ENCODE data around the gene SYT1.
"Not testable (repeated sequence)": the region's sequence is repeated elsewhere in the genome, so short reads cannot be mapped to it uniquely, and the experiment has no call there.

SYT1 gene

DNA sequence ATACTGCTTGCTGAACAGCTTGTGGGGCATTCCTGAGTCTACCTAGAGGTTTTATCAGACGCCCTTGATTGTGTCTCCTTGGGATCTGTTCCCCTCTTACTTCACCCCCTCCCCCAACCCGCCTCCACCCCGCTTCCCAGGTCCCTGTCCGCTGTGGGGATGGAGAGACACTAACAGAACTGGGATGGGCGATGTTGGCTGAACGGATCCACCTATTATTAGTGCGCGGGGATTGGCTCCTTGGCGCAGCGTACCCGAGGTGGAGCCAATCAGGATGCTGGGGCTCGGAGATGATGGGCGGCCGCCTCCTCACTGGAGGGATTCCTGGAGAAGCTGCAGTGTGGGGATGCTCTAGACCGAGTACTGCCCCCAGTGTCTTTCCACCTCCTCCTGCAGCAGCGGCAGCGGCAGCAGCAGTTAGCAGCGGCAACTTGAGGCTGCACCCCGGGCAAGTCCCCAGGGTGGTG lies at the start of gene SYT1:
Gene SYT1 (plus strand): TSS at position 372 of the 467 bp plus-strand sequence.
- peak; percentile 82 for DNase-seq

DNA sequence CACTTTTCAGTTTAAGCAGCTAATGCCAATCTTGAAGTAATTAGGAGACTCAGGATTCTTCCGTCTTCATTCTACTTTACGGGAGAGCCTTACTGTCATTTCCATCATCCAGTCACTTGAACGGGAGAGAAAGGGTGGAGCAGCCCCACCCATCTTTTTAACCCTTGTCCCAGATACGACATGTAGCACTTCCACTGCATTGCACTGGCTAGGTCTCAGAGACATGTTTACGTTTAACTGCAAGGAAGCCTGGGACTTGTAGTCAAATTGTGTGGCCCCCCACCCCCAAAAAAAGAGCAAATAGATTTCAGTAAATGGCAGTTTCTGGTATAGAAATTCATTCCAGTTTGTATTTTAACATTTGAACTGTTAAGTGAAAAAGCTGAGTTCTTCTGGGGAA lies 46.1 kb upstream of the SYT1 start:
- DNase-seq, result no peak

DNA sequence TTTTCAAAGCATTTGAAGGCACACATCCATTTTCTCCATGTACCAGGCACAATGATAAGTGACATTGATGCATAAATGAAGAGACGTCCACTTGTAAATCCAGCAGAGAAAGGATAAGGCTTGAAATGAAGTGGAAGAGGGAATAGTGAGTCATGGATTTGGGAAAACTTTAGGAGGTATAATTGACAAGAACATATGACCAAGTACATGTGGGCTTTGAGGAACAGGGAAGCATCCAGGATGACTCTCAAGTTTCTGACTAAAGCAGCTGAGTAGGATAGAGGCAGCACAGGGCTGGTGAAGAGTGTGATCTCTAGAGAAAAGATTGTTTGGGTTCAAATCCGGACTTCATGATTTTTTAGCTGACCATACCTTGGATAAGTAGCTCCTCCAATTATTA lies 43.6 kb upstream of the SYT1 start:
- no peak for DNase-seq

DNA sequence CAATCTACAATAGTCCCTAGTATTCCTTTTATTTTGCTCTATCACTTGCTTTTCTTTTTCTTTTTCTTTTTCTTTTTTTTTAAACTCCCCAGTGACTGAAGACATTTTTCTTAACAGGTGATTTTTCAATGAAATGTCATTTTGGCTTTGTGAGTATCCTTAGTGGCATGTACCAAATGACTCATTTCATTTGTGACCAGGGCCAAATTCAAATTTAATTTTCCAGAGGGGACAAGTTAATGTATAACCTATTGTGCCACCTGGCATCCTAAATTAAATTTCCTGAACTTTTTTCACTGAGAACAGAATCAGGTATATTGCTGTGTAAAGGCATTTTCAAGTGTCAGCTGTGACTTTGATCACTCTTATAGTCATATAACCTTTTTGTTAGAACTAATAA lies 39.7 kb upstream of the SYT1 start:
- no peak for DNase-seq

DNA sequence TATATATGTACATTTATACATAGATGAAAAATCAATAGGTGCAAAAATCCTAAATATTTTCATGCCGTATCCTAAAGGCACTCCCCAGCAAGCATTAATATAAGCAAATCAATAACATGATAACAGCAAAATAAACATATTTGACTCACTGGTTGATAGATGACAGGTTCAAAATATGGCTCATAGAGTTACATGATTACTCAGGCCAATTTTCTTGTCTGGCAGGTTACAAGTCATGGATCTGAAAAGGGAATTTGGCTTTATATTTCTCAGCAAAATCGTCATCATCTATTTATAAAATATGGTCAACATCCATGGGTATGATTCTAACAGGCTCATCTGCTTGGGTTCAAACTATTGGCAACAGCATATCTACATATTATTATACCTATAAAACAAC lies 34.9 kb upstream of the SYT1 start:
- DNase-seq, result no peak

DNA sequence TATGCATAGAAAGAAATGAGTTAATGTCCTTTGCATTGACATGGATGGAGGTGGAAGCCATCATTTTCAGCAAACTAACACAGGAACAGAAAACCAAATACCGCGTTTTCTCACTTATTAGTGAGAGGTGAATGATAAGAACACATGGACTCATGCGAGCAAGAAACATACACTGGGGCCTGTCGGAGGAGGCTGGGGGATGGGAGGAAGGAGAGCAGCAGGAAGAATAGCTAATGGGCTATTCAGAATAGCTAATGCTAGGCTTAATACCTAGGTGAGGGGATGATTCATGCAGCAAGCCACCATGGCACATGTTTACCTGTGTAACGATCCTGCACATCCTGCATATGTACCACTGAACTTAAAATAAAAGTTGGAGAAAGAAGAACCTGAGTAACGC lies 29.1 kb upstream of the SYT1 start:
- DNase-seq, result no peak

DNA sequence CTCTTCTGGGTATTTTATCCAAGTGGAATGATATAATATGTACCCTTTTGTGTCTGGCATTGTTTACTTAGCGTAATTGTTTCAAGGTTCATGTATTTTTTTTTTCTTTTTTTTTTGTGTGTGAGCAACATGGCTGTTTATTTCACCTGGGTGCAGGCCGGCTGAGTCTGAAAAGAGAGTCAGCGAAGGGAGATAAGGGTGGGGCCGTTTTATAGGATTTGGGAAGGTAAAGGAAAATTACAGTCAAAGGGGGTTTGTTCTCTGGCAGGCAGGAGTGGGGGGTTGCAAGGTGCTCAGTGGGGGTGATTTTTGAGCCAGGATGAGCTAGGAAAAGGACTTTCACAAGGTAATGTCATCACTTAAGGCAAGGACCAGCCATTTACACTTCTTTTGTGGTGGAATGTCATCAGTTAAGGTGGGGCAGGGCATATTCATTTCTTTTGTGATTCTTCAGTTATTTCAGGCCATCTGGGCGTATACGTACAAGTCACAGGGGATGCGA lies 24.0 kb upstream of the SYT1 start:
- DNase-seq, result not testable (repeated sequence)

DNA sequence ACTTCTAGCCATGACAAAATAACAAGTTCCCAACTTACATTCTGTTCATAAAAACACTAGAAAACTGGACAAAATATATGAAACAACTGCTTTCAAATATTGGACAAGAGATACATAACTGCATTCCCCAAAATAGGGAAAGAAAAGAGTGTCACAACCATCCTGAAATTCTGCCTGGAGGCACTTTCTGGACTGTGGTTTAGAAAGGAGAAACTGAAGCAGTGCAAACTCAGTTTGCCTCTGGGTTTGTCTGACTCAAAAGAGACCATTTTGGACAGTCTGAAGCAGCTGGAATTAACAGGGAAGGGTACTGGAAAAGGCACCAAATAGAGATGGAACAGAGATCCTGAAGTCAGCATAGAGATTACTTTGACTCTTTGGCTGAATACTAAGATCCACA lies 11.3 kb upstream of the SYT1 start:
- no peak for DNase-seq

DNA sequence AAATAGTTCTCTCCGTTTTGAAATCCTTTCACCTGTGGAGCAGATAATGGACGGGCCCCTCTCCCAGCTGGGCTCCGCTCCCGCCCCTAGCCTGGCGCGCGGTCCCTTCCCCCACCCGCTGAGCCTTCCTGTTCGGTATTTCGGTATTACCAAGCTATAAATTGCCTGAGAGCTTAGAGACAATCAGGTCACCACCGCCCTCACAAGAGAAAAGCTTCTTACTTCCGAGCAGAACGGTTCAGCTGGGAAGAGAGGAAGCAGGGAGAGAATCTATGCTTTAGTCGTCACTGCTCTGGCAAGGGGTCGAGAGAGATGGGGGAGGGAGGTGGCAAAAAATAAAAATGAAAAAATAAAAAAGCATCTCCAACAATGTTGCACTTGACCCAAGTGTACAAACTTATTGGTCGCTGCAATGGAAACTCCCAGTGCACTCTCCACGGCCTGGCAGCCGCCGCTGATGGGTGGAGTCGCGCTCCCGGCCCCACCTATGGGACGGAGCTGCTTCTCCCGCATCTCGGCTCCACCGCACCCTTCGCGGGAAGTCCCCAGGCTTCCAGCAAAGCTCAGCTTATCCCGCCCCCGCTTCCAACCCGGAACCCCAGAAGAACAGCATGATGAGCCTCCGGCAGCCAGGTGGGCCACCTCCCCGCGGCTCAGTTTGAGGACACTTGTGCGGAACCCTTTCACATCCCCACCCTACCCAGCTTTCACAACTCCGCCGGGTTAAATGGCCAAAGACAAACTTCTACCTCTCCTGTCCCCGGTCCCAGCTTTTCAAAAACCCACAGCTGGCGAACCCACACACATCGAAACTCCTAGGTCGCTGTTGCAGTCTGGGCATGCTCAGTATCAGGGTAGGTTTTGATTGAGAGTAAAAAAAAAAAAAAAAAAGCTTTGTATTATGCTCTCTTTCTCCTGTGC lies 832 bp upstream of the SYT1 start:
- peak; percentile 32 for DNase-seq

DNA sequence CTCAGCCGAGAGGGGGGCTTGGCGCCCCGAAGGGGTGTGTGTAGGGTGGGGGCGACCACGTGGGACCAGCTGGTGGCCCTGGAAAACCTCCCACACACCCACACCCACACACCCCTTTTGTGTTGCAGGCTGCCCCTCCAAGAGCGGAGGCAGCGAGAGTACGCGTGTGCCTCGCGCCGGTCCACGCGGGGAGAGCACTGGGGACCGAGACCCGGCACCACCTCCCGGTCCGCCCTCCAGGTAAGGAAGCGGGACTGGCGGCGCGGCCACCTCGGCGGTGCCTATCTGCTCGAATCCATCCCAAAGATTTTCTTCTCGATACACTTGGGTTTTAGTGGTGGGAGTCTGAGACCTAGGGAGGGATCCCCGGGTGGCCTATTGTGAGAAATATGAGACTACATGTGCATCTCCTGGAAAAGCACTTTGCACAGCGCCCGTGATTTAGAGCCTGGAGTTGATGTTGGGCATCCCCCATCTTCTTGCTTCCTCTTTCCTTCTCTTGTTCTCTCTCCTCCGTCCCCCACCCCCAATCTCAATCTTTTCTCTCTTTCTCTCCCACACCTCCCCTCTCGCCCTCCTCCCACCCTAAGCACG lies 393 bp downstream of the SYT1 start:
- no peak for DNase-seq

DNA sequence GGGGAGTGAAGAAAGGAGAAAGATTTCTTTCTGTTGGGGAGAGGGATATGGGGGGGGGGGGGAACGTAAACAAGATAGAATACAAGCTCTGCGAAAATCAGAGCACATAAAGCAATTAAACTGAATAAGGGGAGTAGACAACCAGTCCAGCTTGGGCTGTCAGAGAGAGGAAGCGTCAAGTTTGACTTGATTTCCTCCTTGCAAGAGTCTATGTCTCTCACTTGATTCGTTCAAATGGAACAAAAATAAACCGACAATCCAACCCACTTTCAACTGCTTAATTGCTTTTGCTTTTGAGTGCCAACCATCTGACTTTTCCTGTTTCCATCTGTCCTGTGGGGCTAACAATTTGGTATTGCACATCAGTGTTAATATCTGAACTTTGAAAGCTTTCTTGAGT lies 942 bp downstream of the SYT1 start:
- DNase-seq, result no peak

DNA sequence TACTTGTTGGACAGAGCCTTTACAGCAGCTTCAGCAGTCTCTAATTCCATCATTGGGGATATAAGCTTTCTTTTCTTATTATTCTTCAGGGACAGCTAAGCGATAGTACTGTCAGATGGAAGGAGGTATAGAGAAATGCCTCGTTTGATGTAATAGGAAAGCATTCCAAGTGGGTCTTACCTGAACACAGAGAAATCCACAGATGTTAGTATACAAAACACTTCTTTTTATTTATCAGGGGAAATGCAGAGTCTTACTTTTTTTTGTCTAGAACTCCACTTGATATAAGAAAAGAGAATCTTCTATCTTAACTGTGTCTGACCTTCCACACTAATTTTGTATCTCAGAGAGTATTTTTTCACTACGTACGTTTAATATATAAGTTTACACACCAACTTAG lies 1.9 kb downstream of the SYT1 start:
- no peak for DNase-seq

DNA sequence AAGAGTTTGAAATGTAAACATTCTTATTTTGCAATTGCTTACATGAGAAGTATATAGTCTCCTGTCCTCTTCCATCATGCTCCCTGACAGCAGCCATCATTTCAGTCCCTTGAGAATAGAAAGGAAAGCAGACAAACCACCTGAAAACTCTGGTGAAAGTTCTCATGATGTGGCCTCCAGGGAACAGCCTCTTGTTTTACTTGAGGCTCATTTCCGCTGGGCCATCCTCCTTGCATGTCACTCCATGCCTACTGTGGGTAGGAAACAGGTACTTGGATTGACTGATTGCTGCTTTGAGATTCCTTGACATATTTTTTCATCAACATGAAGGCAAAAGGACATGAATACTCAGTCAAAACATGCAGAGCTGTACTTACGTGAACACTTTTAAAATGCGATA lies 6.0 kb downstream of the SYT1 start:
- DNase-seq, result no peak

DNA sequence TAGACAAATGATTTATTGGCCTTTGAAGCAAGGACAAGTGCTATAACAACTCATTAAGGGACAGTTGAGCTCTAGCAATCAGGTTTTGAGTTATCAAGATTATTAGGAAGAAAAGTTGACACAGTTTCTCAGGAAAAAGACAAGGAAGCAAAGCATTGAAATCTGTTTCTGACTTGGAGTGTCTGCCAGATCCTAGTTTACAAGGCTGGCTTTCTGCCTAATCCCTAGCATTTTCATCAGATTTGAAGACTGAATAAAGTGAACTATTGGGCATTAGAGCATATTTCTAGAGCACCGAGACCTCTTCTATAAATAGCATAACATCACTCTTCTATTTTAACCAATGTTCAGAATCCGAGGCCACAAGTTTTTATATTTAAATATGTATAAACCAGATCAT lies 7.0 kb downstream of the SYT1 start:
- no peak for DNase-seq

DNA sequence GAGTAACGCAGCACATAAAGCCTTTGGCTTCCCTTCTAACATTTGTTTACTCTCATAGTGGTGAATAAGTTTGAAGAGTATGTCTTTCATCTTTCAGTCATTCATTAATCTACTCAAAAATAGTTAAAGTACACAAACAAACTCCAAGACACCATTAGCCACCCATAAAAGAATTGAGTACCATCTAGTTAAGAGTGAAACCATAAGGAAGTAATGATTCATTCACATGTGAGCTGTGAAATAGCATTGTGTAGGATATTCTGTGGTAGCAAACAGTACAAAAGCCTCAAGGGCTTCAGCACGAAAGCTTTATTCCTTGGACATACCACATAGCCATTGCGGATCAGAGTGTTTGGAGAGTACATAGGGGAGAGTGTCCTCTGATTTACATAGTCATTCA lies 13.9 kb downstream of the SYT1 start:
- DNase-seq, result no peak

DNA sequence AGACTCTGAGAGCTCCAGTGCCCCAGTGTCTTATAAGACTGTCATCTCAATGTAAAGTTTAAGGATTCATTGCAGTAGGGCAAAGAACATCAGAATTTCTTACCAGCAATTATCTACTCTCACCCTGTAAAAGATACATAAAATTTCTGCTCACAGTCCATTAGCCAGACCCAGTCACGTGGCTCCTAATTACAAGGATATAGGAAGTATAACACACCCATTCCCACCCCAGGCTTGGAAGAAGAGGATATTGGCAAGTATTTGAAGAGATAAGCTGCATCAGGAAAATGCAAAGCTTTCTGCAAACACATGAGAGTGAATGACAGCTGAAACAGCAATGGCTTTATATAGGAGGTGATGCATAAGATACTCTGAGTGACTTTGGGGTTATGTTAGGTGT lies 14.3 kb downstream of the SYT1 start:
- no peak for DNase-seq

DNA sequence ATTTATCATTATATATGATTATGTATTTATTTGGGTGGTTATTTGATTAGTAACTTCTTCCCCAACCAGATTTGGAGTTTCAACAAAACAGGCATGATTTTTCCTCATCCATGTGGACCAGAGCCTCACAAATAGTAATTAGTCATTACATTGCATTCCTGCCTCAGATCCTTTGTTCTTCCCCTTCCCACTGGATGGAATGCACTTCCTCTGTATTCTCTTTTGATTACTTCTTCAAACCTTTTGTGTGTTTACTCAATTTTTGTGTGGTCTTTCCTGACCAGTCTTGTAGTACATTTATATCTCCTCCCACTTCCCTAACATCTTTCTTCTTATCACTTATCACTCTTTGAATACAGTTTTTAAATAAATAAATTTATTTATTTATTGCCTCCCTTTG lies 15.5 kb downstream of the SYT1 start:
- DNase-seq, result peak; percentile 34

DNA sequence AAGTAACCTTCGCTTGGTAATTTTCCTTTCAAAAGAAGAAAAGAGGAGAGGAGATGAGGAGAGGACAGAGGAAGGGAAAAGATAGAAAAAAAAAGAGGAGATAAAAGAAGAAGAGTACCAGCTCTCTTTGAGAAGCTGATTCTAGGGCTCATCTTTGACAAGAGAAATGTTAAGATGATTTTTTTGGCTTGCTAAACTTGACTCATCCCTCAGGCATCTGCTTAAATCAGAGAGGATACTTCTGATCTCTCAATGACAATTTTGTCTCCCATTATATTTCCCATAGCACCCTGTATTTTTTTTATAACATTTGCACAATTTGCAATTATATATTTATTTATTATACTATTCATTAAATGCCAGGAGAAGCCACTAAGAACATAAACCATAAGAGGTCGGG lies 17.1 kb downstream of the SYT1 start:
- DNase-seq, result no peak

DNA sequence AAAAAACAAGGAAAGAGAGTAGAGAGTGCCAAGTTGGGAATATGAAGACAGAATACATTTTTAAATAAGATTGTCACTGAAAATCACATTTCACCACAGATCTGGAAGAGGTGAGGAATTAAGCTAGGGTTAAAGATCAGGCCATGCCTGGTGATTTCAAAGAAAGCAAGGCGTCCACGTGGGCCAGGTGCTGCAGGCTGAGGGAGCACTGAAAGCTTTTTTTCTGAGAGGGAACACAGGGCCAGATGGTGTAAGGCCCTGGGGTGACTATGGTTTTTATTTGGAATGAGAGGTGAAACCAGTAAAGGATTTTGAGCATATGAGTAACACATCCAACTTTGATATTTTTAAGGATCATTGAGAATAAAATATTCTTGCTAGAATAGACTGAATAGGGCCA lies 20.9 kb downstream of the SYT1 start:
- DNase-seq, result no peak

DNA sequence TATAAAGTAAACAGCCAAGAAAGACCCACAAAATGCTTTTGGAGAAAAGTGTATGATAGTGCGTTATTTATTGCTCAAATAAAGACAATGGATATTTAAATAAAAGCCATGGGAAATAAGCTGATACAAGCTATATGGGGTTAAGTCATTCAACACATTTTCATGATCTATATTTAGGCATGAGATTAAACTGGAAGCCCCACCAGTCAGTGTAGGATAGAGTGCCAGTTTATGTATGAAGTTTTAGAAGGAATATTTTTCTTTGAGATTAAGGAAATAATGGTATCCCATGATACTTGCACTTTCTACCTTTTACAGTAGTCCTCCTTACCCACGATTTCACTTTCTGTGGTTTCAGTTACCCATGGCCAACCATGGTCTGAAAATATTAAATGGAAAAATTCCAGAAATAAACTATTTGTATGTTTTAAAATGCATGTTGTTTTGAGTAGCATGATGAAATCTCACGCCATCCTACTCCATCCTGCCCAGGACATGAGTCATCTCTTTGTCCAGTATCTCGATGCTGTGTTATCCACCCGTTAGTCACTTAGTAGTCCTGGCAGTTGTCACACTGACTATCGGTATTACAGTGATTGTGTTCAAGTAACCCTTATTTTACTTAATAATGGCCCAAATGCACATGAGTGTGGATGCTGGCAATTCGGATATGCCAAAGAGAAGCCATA lies 22.3 kb downstream of the SYT1 start:
- no peak for DNase-seq

DNA sequence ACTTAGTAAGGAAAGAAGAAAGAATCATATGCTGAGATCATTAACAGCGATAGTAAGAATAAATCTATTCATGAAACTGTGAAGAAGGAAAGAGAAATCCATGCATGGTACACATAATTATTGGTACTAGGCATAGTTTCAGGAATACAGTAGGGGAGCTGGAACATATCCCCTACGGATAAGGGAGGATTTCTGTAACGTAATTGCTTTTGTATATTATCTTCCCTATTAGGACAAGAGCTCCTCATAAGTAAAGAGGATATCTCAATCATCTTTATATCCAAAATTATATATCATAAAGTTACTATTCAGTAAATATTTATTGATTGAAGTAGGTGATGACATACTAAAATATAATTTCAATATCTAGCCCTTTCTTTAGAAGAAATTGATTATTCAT lies 22.9 kb downstream of the SYT1 start:
- no peak for DNase-seq

DNA sequence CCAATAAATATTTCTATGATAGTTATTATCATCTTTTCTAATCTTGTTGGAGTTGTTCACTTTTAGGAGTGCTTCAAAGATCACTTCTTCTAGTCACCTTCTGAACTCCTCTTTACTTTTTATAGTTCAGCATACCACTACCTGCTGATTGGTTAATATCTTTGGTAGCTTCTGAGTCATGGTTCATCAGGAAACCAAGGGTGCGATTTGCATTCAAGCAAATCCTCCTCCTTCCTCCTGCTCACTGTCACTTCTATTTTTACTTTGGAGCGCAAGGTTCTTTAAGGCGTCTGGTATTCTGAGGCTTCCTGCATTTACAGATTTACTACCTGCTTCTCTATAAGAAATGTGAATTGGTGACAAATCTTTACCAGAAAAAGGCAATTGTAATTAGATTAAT lies 24.0 kb downstream of the SYT1 start:
- DNase-seq, result peak; percentile 73

DNA sequence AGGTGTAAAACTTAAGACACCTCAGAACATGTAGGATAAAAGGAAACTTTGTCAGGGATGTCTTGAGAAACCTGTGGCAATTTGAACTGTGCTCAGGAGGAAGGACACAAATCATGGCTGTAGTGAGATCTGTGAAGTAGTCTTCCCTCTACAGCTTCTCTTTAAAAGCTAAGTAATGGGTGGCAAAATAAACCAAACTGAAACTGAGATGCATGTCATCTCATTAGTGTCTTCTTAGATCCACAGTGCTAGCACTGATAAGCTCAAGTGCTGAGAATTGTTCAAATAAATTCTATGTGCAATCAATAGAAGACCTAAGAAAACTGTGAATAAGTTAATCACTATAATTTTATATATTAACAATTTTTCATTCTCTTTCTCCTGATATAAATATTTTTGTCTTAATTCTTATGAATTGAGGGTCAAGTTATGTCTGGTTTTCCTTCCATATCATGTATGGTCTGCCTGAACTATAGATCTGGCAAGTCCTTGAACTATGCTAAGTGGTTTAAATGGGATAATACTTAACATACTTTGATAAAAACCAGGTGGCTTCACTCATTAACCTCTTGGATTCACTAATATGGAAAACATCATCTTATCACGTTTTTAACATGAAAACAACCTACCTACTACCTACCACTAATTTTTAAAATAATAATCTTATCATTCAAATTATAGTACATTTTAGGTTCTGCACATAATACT lies 27.2 kb downstream of the SYT1 start:
- no peak for DNase-seq

All from kidney glomerular epithelial cell (primary cell).